ENCODE data around the gene CDK14.

CDK14 gene

DNA sequence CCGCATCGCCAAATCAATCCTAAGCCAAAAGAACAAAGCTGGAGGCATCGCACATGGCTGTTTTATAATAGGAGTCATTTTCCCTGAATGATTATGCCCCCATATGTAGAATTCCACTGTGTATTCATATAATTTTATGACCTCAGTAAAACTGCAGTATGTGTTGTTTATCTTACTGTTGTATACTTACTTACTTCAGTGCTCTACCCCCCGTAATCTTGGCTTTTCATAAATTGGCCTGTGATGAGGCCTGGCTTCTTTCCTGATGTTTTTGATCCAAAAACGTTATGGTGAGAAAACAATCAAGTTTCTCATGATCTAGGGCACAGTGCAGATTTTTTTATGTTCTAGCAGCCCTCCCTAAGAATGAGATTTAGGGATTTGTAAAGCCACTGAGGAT, 361.8 kb downstream of the CDK14 start:
- no peaks in the 10 kb centered on the region for H3K36me3 ChIP-seq (ENCODE audit: control insufficient read depth, insufficient read depth, low read length)
- H3K27me3 ChIP-seq (ENCODE audit: control insufficient read depth, insufficient read depth, low read length), result no peaks in the 10 kb centered on the region
- H3K9me3 ChIP-seq (ENCODE audit: control insufficient read depth, insufficient read depth, low read length), result no peaks in the 10 kb centered on the region
- no peak overlapping the region for H3K4me3 ChIP-seq (ENCODE audit: low read depth, low read length)
- H3K4me1 ChIP-seq (ENCODE audit: control insufficient read depth, insufficient read depth, low read length), result peaks cover 5% of the 10 kb centered on the region
- no peak overlapping the region for H3K9ac ChIP-seq (ENCODE audit: low read depth, low read length)

DNA sequence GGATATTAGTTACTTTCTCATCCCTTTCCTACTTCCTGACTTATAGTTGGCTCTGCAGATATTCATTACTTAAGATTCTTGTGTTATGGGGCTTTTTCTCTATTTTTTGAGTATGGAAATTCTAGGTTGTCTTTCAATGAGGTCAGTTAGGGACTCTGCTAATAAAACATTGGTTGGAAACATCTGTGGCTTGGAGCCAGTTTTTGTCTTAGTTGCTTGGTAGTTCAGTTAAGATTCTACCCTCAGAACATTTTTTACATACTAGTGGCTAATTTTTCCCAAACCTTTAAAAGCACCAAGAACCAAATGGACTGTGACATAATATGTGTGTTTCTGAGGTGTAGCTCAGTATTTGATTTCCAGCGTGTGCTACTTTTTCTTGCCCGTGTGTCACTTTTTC, 362.5 kb downstream of the CDK14 start:
- Histone ChIP-seq H3K4me3 (ENCODE audit: low read depth, low read length) (no peak overlapping the region), H3K9me3 (ENCODE audit: control insufficient read depth, insufficient read depth, low read length) (no peaks in the 10 kb centered on the region), H3K4me1 (ENCODE audit: control insufficient read depth, insufficient read depth, low read length) (peaks cover 5% of the 10 kb centered on the region), H3K27me3 (ENCODE audit: control insufficient read depth, insufficient read depth, low read length) (no peaks in the 10 kb centered on the region), H3K9ac (ENCODE audit: low read depth, low read length) (no peak overlapping the region), H3K36me3 (ENCODE audit: control insufficient read depth, insufficient read depth, low read length) (no peaks in the 10 kb centered on the region)

DNA sequence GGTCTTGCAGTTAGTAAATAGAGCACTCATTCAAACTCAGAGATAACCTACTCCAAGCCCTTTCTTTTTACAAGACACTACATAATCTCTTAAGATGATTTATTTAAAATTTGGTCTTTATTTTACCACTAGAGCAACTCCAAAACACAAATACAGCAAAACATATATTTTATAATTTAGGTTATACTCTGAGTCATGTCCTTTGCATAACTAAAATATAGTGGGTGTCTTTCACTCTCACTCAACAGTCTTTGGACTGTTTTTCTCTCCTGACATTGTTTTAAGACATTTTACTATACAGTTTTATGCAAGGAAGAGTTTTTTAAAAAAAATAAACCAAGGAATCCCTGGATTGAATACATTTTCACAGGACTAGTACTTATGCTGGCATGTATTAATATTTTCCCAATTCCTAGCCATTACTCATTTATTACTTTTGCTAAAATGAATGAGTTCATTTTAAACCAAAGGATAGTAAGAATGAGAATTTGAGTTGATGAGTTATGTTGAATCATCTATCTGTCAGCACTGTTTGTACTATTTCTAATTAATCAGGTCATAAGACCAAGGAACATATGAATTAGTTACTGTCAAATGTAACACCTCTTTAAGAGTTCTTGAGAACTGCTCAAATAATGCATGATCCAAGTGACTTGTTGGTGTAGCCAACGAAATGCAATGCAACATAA, 365.1 kb downstream of the CDK14 start:
- no peaks in the 10 kb centered on the region for H3K27me3 ChIP-seq (ENCODE audit: control insufficient read depth, insufficient read depth, low read length)
- H3K9ac ChIP-seq (ENCODE audit: low read depth, low read length), result no peak overlapping the region
- no peaks in the 10 kb centered on the region for H3K4me1 ChIP-seq (ENCODE audit: control insufficient read depth, insufficient read depth, low read length)
- H3K36me3 ChIP-seq (ENCODE audit: control insufficient read depth, insufficient read depth, low read length), result no peaks in the 10 kb centered on the region
- no peak overlapping the region for H3K4me3 ChIP-seq (ENCODE audit: low read depth, low read length)
- no peaks in the 10 kb centered on the region for H3K9me3 ChIP-seq (ENCODE audit: control insufficient read depth, insufficient read depth, low read length)

DNA sequence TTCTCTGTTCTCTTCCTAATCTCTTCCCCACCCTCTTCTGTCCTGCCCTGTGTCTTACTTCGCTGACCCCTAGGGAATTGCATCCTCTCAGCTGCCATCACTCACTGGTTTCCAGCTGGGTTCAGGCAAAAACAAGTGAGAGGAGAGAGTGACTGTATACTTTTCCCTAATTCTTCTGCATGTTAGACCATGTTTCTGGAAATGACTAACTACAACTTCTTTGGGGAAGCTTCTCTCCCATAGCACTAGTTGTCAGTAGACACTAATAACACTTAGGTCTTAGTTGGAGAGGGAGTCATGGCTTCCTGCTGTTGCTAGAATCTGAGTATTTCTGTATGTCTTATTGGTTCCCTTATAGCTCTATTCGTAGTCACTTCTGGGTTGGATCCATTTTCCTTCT, 369.1 kb downstream of the CDK14 start:
- Histone ChIP-seq H3K4me3 (ENCODE audit: low read depth, low read length) (no peak overlapping the region), H3K4me1 (ENCODE audit: control insufficient read depth, insufficient read depth, low read length) (peaks cover 3% of the 10 kb centered on the region), H3K27me3 (ENCODE audit: control insufficient read depth, insufficient read depth, low read length) (no peaks in the 10 kb centered on the region), H3K9ac (ENCODE audit: low read depth, low read length) (no peak overlapping the region), H3K36me3 (ENCODE audit: control insufficient read depth, insufficient read depth, low read length) (no peaks in the 10 kb centered on the region), H3K9me3 (ENCODE audit: control insufficient read depth, insufficient read depth, low read length) (no peaks in the 10 kb centered on the region)

DNA sequence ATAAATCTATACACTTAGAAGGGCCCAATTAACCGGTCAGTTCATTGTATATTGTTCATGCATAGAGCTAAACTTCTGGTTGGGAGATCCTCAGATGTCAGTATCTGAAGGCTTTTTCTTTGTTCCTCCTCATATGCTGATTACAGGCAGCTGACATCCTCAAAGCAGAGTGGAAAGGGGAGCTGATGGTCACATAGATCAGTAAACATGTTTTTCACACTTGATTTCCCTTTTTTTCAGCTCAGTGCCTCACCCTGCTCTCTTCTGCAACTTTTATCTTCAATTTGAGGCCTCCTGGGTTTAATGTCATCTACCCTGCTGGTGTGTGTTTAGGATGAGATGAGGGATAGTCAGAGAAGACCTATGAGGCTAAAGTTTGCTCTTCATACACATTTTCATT, 370.2 kb downstream of the CDK14 start:
- H3K27me3 ChIP-seq (ENCODE audit: control insufficient read depth, insufficient read depth, low read length), result no peaks in the 10 kb centered on the region
- no peak overlapping the region for H3K4me3 ChIP-seq (ENCODE audit: low read depth, low read length)
- no peaks in the 10 kb centered on the region for H3K36me3 ChIP-seq (ENCODE audit: control insufficient read depth, insufficient read depth, low read length)
- H3K9me3 ChIP-seq (ENCODE audit: control insufficient read depth, insufficient read depth, low read length), result no peaks in the 10 kb centered on the region
- H3K4me1 ChIP-seq (ENCODE audit: control insufficient read depth, insufficient read depth, low read length), result peaks cover 3% of the 10 kb centered on the region
- no peak overlapping the region for H3K9ac ChIP-seq (ENCODE audit: low read depth, low read length)

DNA sequence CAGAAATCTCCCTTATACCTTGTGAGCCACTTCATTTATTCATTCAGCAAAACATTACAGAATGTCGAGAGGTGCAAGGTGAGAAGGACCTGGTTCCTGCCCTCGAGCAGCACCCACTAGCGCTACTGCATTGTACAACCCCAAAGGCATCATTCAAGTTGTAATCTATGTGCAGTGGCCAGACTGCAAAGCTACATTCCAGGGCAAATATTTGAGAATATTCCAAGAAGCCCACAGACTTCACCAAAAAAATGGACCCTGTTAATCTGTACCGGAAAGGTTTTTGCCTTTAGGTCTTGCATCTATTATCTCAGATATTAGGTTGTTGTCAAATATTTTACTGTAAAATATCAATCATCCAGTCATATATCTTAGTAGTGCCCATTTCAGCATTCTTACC, 372.8 kb downstream of the CDK14 start:
- Histone ChIP-seq H3K27me3 (ENCODE audit: control insufficient read depth, insufficient read depth, low read length) (no peaks in the 10 kb centered on the region), H3K9ac (ENCODE audit: low read depth, low read length) (no peak overlapping the region), H3K9me3 (ENCODE audit: control insufficient read depth, insufficient read depth, low read length) (no peaks in the 10 kb centered on the region), H3K4me1 (ENCODE audit: control insufficient read depth, insufficient read depth, low read length) (peaks cover 3% of the 10 kb centered on the region), H3K36me3 (ENCODE audit: control insufficient read depth, insufficient read depth, low read length) (no peaks in the 10 kb centered on the region), H3K4me3 (ENCODE audit: low read depth, low read length) (no peak overlapping the region)

DNA sequence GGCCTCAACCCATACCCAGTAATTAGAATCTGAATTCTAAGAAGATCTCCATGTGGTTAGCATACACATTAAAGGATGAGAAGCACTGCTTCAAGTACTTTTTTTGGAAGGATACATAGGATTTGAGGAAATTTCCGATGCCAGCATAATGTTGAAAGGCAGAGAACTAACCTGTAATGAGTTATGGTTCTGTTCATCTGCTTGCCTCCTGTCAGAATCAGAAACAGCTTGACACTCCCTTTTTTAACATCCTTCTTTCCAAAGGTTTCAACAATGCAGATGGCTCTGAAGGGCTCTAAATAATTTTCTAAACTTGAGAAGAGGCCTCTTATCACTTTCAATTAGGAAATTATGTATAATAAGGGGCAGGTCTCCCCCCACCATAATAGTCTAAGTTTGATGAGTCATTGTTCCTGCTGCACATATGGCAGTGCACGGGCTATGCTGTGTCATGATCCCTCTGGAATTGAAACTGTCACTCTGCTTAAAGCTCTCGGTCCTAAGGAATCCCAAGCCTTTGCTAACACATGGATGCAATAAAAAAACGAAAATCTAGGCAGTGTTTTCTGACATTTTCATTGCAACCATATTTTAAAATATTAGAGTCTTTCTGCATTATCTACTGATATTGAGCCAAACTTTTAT, 376.9 kb downstream of the CDK14 start:
- Histone ChIP-seq H3K9me3 (ENCODE audit: control insufficient read depth, insufficient read depth, low read length) (peaks cover 3% of the 10 kb centered on the region), H3K36me3 (ENCODE audit: control insufficient read depth, insufficient read depth, low read length) (no peaks in the 10 kb centered on the region), H3K4me1 (ENCODE audit: control insufficient read depth, insufficient read depth, low read length) (no peaks in the 10 kb centered on the region), H3K9ac (ENCODE audit: low read depth, low read length) (no peak overlapping the region), H3K27me3 (ENCODE audit: control insufficient read depth, insufficient read depth, low read length) (no peaks in the 10 kb centered on the region), H3K4me3 (ENCODE audit: low read depth, low read length) (no peak overlapping the region)

DNA sequence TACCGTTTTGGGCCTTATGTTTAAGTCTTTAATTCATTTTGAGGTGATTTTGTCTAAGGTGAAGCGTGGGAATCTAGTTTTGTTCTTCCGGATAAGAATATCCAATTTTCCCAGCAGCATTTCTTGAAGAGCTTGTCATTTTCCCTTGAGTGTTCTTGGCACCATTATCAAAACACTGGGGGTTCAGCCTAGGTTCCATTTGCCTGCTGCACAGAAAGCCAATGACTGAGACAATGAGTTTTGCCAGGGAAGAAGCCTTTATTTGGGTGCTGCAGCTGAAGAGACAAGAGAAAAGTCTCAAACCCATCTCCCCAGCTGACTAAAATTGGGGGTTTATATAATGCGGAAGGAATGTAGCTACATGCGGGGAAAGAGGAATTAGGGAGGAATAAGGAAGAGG, 380.9 kb downstream of the CDK14 start:
- H3K27me3 ChIP-seq (ENCODE audit: control insufficient read depth, insufficient read depth, low read length), result no peaks in the 10 kb centered on the region

DNA sequence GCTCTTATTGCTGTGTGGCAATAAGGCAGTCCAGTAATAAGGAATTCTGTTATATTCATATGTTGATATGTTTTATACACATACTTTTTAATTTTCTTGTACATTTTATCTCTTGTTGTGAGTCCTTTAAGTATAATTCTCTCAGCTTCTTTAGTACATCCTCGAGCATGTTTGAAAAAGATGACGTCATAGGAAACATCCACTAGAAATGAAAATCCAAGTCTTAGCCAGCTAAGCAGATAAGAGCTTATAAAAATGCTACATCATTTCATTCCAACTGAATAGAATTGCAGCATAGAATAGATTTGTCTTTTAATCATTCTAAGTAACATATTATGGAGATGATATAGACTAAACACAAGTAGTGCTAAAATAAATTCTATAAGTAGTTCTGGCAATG, 384.4 kb downstream of the CDK14 start:
- no peak overlapping the region for H3K9ac ChIP-seq (ENCODE audit: low read depth, low read length)
- peaks cover 3% of the 10 kb centered on the region for H3K9me3 ChIP-seq (ENCODE audit: control insufficient read depth, insufficient read depth, low read length)
- H3K36me3 ChIP-seq (ENCODE audit: control insufficient read depth, insufficient read depth, low read length), result no peaks in the 10 kb centered on the region
- no peak overlapping the region for H3K4me3 ChIP-seq (ENCODE audit: low read depth, low read length)
- H3K4me1 ChIP-seq (ENCODE audit: control insufficient read depth, insufficient read depth, low read length), result no peaks in the 10 kb centered on the region
- no peaks in the 10 kb centered on the region for H3K27me3 ChIP-seq (ENCODE audit: control insufficient read depth, insufficient read depth, low read length)

More for the DNA sequence above, 380.9 kb downstream of the CDK14 start:
- Histone ChIP-seq H3K36me3 (ENCODE audit: control insufficient read depth, insufficient read depth, low read length) (no peaks in the 10 kb centered on the region), H3K9me3 (ENCODE audit: control insufficient read depth, insufficient read depth, low read length) (peaks cover 3% of the 10 kb centered on the region), H3K4me1 (ENCODE audit: control insufficient read depth, insufficient read depth, low read length) (no peaks in the 10 kb centered on the region), H3K4me3 (ENCODE audit: low read depth, low read length) (no peak overlapping the region), H3K9ac (ENCODE audit: low read depth, low read length) (no peak overlapping the region)

DNA sequence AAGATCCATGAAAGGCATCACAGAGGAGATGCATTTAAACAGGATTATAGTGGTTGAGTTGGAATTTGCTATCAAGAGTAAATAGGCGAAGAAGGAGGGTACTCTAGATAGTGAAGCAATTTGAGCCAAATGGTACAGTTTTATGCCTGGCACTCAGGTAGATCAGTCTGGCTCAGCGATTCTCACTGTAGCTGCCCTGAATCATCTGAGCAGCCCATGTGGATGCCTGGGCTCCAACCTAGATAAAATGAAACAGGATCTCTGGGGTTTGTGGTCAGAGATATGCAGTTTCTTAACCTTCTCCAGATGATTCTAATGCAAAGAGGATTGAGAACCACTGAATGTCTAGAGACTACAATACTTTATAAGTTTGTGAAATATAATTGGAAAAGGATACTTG, 386.1 kb downstream of the CDK14 start:
- no peak overlapping the region for H3K9ac ChIP-seq (ENCODE audit: low read depth, low read length)
- H3K27me3 ChIP-seq (ENCODE audit: control insufficient read depth, insufficient read depth, low read length), result no peaks in the 10 kb centered on the region
- no peak overlapping the region for H3K4me3 ChIP-seq (ENCODE audit: low read depth, low read length)
- H3K36me3 ChIP-seq (ENCODE audit: control insufficient read depth, insufficient read depth, low read length), result no peaks in the 10 kb centered on the region
- H3K4me1 ChIP-seq (ENCODE audit: control insufficient read depth, insufficient read depth, low read length), result no peaks in the 10 kb centered on the region
- H3K9me3 ChIP-seq (ENCODE audit: control insufficient read depth, insufficient read depth, low read length), result peaks cover under 1% of the 10 kb centered on the region

DNA sequence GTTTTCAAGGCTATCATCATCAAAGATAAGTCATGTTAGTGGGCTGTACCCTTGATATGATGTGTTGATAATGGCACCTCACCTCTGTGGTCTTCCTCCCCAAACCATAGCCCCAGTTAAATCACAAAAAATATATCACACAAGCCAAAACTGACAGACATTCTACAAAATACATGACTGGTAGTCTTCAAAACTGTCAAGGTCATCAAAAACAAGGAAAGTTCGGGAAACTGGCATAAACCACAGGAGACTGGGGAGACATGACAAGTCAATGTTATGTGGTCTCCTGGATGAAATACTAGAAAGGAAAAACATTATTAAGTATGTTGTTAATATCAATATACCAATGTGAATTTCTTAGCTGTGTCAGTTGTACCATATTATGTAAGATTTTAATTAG, 388.6 kb downstream of the CDK14 start:
- H3K36me3 ChIP-seq (ENCODE audit: control insufficient read depth, insufficient read depth, low read length), result no peaks in the 10 kb centered on the region
- no peak overlapping the region for H3K4me3 ChIP-seq (ENCODE audit: low read depth, low read length)
- H3K4me1 ChIP-seq (ENCODE audit: control insufficient read depth, insufficient read depth, low read length), result no peaks in the 10 kb centered on the region
- no peaks in the 10 kb centered on the region for H3K9me3 ChIP-seq (ENCODE audit: control insufficient read depth, insufficient read depth, low read length)
- H3K9ac ChIP-seq (ENCODE audit: low read depth, low read length), result no peak overlapping the region
- H3K27me3 ChIP-seq (ENCODE audit: control insufficient read depth, insufficient read depth, low read length), result no peaks in the 10 kb centered on the region

DNA sequence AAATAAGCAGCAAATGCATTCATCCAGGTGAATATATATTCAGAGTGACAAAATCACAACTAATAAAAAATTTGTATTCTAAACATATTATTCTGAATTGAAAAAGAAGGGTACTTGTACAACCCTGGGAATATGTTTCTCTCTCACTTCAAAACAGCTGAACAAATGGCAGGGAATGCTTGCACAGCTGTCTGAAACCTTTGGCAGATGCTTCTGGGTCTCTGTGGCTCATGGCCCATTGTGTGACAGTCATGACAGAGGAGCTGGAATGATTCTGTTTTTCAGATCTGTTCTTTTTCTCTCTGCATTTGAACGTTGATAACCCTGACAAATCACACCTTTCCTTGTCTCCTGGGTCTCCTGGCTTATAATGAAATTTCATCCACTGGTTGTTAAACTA, 392.4 kb downstream of the CDK14 start:
- no peak overlapping the region for H3K9ac ChIP-seq (ENCODE audit: low read depth, low read length)
- H3K4me1 ChIP-seq (ENCODE audit: control insufficient read depth, insufficient read depth, low read length), result no peaks in the 10 kb centered on the region
- H3K9me3 ChIP-seq (ENCODE audit: control insufficient read depth, insufficient read depth, low read length), result no peaks in the 10 kb centered on the region
- no peaks in the 10 kb centered on the region for H3K36me3 ChIP-seq (ENCODE audit: control insufficient read depth, insufficient read depth, low read length)
- H3K4me3 ChIP-seq (ENCODE audit: low read depth, low read length), result no peak overlapping the region
- no peaks in the 10 kb centered on the region for H3K27me3 ChIP-seq (ENCODE audit: control insufficient read depth, insufficient read depth, low read length)

Measured in iPS-15b (cell line).